DOHH2 (cell line): ENCODE measurements around the gene PRPH.
"Not testable (repeated sequence)": the region's sequence is repeated elsewhere in the genome, so short reads cannot be mapped to it uniquely, and the experiment has no call there.

Experiments
- H3F3A ChIP-seq: fragments of 200-600 bp; sonication (generic), shearing (Covaris generic); 2 replicates; pipeline ENCODE4 v1.6.0; 2016; ENCODE audit warnings: antibody characterized with exemption, mild to moderate bottlenecking; ENCODE audit not compliant: control insufficient read depth, insufficient read depth
- H3K27ac ChIP-seq: fragments of 200-600 bp; sonication (generic); 2 replicates; pipeline ENCODE4 v1.5.1; 2014; ENCODE audit warnings: low read depth, mild to moderate bottlenecking, low read length, moderate library complexity
- H3K27me3 ChIP-seq: fragments of 200-600 bp; sonication (generic); 2 replicates; pipeline ENCODE4 v1.6.1; 2014; ENCODE audit warnings: mild to moderate bottlenecking, low read length, mixed read lengths; ENCODE audit not compliant: control insufficient read depth
- H3K36me3 ChIP-seq: fragments of 200-600 bp; sonication (generic); 2 replicates; pipeline ENCODE4 v1.6.1; 2014; ENCODE audit warnings: mild to moderate bottlenecking, low read length, moderate library complexity, mixed read lengths; ENCODE audit not compliant: control insufficient read depth
- H3K4me1 ChIP-seq: fragments of 200-600 bp; sonication (generic); 2 replicates; pipeline ENCODE4 v1.6.1; 2014; ENCODE audit warnings: mild to moderate bottlenecking, low read length, mixed read lengths; ENCODE audit not compliant: control insufficient read depth
- H3K4me2 ChIP-seq: fragments of 200-600 bp; sonication (generic); 2 replicates; pipeline ENCODE4 v1.6.0; 2014; ENCODE audit warnings: mild to moderate bottlenecking, low read length, moderate library complexity
- H3K4me3 ChIP-seq: fragments of 200-600 bp; sonication (generic); 2 replicates; pipeline ENCODE4 v1.5.1; 2014; ENCODE audit warnings: mild to moderate bottlenecking, low read length, mixed read lengths
- H3K79me2 ChIP-seq: fragments of 200-600 bp; sonication (generic); 2 replicates; pipeline ENCODE4 v1.6.1; 2014; ENCODE audit warnings: mild to moderate bottlenecking, low read length, mixed read lengths; ENCODE audit not compliant: control insufficient read depth
- H3K9me2 ChIP-seq: fragments of 200-600 bp; sonication (generic); replicated peaks from 2 replicates; pipeline ENCODE4 v1.6.1; 2014; ENCODE audit warnings: mild to moderate bottlenecking, low read length, mixed read lengths; ENCODE audit not compliant: control insufficient read depth
- H3K9me3 ChIP-seq: fragments of 200-600 bp; sonication (generic); 2 replicates; pipeline ENCODE4 v1.6.1; 2014; ENCODE audit warnings: antibody characterized with exemption, low read length, mixed read lengths; ENCODE audit not compliant: control insufficient read depth, insufficient read depth
- H4K20me1 ChIP-seq: fragments of 200-600 bp; sonication (generic); 2 replicates; pipeline ENCODE4 v1.6.0; 2014; ENCODE audit warnings: low read depth, mild to moderate bottlenecking, antibody characterized with exemption, low read length, moderate library complexity; ENCODE audit not compliant: control insufficient read depth, insufficient read depth
- CTCF ChIP-seq: fragments of 200-600 bp; sonication (generic); IDR thresholded peaks from one replicate; pipeline ENCODE4 v1.5.1; 2014; ENCODE audit warnings: antibody characterized with exemption, mild to moderate bottlenecking, low read depth, low read length; ENCODE audit not compliant: poor library complexity, severe bottlenecking
- EZH2phosphoT487 ChIP-seq: fragments of 200-600 bp; sonication (generic); IDR thresholded peaks from 2 replicates; pipeline ENCODE4 v1.6.1; 2017; ENCODE audit warnings: borderline replicate concordance, mild to moderate bottlenecking, antibody characterized with exemption, low read length, moderate library complexity, mixed read lengths

The PRPH gene

GRCh38 chr12:49264873-49265792, 29.8 kb upstream of the PRPH start, which contains the start of gene TUBA1C:
TUBA1C (plus strand) TSS chr12:49265082; CDS start chr12:49265182, 100 bp downstream.
- no peak for TF ChIP-seq EZH2phosphoT487
- TF ChIP-seq CTCF = no peak
- Histone ChIP-seq H4K20me1 (peaks cover 17% of the 10 kb centered on the region), H3K79me2 (peaks cover 67% of the 10 kb centered on the region), H3K4me1 (peaks cover 35% of the 10 kb centered on the region), H3K27ac (peak within 1 kb of the TSS; percentile 87), H3K9me3 (no peaks in the 10 kb centered on the region), H3K4me2 (peak within 1 kb of the TSS; percentile 81), H3K9me2 (no peaks in the 10 kb centered on the region), H3F3A (peaks cover 19% of the 10 kb centered on the region), H3K27me3 (no peaks in the 10 kb centered on the region), H3K4me3 (peak within 1 kb of the TSS; percentile 97), H3K36me3 (peaks cover 52% of the 10 kb centered on the region)

- not testable (repeated sequence) for H3K4me3 ChIP-seq, H3K4me2 ChIP-seq, H3K27ac ChIP-seq, H3K9me2 ChIP-seq, H3K9me3 ChIP-seq, H3K27me3 ChIP-seq
- Histone ChIP-seq H4K20me1 (peaks cover 17% of the 10 kb centered on the region), H3K79me2 (peaks cover 52% of the 10 kb centered on the region), H3K36me3 (peaks cover 86% of the 10 kb centered on the region), H3K4me1 (peaks cover 20% of the 10 kb centered on the region), H3F3A (peaks cover 43% of the 10 kb centered on the region)
These were observed 25.8 kb upstream of the PRPH start for GRCh38 chr12:49269191-49269590.

- H3K27ac ChIP-seq = no peak overlapping the region
- no peaks in the 10 kb centered on the region for H3K9me3 ChIP-seq
- H3K36me3 ChIP-seq = peaks cover 54% of the 10 kb centered on the region
- H3K4me1 ChIP-seq = no peaks in the 10 kb centered on the region
- H3K27me3 ChIP-seq = no peaks in the 10 kb centered on the region
- no peaks in the 10 kb centered on the region for H3K9me2 ChIP-seq
- no peak overlapping the region for H3K4me3 ChIP-seq
- peaks cover 18% of the 10 kb centered on the region for H3K79me2 ChIP-seq
- H4K20me1 ChIP-seq = 0 out of 2 replicates have a peak, but pooled peaks cover 12% of the 10 kb centered on the region
- H3F3A ChIP-seq = peaks cover 58% of the 10 kb centered on the region
- TF ChIP-seq CTCF = no peak
- no peak for TF ChIP-seq EZH2phosphoT487
- no peak overlapping the region for H3K4me2 ChIP-seq
These were observed 21.9 kb upstream of the PRPH start for GRCh38 chr12:49272790-49273725.
